Endothelial cell of umbilical vein (primary cell): ENCODE data around the gene TESK2.

Experiments
- EZH2 ChIP-seq: IDR thresholded peaks from 2 replicates; pipeline ENCODE4 v1.6.1; 2012; ENCODE audit warnings: borderline replicate concordance, low read depth, mild to moderate bottlenecking, moderate library complexity, low read length, inconsistent platforms; ENCODE audit not compliant: severe bottlenecking
- POLR2A ChIP-seq: IDR thresholded peaks from 2 replicates; pipeline ENCODE4 v1.6.1; 2012; ENCODE audit warnings: low read depth, mild to moderate bottlenecking, control low read depth, low read length

DNA sequence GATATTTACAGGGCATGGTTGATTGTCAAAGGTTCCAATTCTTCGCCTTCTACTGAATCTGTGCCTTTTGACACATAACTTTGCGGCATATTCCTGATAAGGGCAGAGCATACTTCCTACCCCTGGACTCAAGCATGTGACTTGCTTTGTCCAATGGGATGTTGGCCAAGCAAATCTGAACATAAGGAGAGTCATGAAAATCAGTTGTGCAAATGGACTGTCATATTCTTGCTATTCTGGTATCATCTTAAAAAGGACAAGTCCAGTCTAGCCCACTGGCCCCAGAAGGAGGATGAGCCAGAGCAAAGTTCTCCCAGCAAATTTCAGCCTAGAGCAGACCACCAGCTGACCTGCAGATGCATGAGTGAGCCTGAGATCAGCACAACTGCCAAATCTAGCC is 109.7 kb downstream of the TESK2 start:
- TF ChIP-seq EZH2 (no peak), POLR2A (no peak)
